Measurements from ENCODE around the gene CLIC1.

DNA sequence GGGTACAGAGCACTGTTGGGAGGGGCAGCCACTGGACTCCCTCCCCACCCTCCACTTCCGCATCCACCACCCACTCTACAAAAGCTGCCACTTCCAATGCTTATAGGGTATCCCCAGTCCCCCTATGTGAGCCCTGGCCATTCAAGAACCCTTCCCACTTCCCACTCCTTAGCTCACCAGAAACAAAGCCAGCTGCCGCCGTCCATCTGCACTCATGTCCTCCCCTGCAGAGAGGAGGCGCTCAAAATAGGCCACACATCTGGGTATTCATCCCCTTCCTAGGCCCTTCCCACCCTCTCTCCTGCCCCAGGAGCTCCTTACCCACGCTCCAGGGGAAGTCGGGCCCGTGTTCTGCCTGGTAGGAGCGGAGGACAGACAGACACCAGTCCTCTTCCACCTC lies 49.0 kb downstream of the CLIC1 start:
- TF ChIP-seq, protein P1, sequence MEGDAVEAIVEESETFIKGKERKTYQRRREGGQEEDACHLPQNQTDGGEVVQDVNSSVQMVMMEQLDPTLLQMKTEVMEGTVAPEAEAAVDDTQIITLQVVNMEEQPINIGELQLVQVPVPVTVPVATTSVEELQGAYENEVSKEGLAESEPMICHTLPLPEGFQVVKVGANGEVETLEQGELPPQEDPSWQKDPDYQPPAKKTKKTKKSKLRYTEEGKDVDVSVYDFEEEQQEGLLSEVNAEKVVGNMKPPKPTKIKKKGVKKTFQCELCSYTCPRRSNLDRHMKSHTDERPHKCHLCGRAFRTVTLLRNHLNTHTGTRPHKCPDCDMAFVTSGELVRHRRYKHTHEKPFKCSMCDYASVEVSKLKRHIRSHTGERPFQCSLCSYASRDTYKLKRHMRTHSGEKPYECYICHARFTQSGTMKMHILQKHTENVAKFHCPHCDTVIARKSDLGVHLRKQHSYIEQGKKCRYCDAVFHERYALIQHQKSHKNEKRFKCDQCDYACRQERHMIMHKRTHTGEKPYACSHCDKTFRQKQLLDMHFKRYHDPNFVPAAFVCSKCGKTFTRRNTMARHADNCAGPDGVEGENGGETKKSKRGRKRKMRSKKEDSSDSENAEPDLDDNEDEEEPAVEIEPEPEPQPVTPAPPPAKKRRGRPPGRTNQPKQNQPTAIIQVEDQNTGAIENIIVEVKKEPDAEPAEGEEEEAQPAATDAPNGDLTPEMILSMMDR (optimal IDR thresholded peaks at IDR 0.05 in 1 of 3, IDR thresholded peaks at IDR 0.05 in 1 of 3, conservative IDR thresholded peaks at IDR 0.05 in 1 of 3; ENCODE audit: extremely low read depth in 1 of 3, insufficient read depth in 2 of 3, low read length in 3 of 3): no peak
- no peak for TF ChIP-seq EZH2 (IDR thresholded peaks at IDR 0.05; ENCODE audit: low read length)

All from keratinocyte (primary cell).